HG03460 (cell line): Measurements from ENCODE around the gene OR7D4.
"Not testable (repeated sequence)": the region's sequence is repeated elsewhere in the genome, so short reads cannot be mapped to it uniquely, and the experiment has no call there.

Experiments
- ATAC-seq: cut with Tn5 transposase; IDR thresholded peaks from one replicate; pipeline ENCODE4 v1.9.1; 2021; ENCODE audit not compliant: unreplicated experiment

OR7D4 gene

DNA sequence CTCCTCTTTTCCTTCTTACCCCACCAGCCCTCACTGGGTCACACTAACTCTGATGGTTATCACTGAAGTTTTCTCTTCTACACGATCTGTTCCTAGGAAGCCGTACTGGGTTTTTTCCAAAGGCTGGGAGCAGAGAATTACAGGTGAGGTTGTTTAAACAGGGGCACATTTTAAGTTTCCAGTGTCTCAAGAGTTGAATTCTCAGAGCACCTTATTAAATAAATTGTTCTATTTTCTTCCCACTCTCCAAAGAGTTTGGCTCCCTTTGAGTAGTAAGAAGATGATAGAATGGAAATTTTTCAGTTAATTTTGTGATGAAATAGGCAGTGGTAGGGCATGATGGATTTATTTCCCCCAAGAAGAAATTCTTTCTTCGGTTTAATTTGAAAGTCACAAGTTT, at the start of gene OR7D4:
Gene OR7D4, minus strand, starts transcription at position 101 of the 400 bp plus-strand sequence. CDS start 4,752 bp downstream, outside the sequence.
- no peak for ATAC-seq

DNA sequence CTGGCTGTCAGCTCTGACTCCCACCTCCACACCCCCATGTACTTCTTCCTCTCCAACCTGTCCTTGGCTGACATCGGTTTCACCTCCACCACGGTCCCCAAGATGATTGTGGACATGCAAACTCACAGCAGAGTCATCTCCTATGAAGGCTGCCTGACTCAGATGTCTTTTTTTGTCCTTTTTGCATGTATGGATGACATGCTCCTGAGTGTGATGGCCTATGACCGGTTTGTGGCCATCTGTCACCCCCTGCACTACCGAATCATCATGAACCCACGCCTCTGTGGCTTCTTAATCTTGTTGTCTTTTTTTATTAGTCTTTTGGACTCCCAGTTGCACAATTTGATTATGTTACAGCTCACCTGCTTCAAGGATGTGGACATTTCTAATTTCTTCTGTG, 31.8 kb upstream of the OR7D4 start:
- ATAC-seq = no peak

- no peak for ATAC-seq
Observed at GRCh38 chr19:9250630-9251029, 31.2 kb upstream of the OR7D4 start, which contains the start of gene OR7E24. OR7E24 (plus strand) TSS chr19:9250930; CDS start chr19:9251044, 114 bp downstream.

DNA sequence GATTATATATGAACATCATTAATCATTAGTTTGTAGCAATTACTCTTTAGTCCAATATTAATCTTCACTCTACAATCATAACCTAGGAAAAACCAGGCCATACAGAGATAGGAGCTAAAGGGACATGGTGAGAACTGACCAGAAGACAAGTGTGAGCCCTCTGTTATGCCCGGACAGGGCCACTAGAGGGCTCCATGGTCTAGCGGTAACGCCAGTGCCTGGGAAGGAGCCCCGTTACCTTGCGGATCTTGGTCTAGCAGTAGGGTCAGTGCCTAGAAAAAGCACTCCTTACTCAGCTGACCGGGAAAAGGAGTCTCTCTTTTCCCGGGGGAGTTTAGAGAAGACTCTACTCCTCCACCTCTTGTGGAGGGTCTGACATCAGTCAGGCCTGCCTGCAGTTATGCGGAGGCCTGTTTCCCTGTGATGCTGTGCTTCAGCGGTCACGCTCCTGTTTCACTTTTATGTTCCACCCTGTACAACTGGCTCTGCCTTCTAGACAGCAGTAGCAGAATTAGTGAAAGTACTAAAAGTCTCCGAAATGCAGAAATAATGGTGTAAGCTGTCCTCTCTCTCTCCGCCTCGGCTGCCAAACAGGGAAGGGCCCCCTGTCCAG, 13.8 kb downstream of the OR7D4 start:
- no peak for ATAC-seq

GRCh38 chr19:9198044-9198443, 21.3 kb downstream of the OR7D4 start:
- not testable (repeated sequence) for ATAC-seq

DNA sequence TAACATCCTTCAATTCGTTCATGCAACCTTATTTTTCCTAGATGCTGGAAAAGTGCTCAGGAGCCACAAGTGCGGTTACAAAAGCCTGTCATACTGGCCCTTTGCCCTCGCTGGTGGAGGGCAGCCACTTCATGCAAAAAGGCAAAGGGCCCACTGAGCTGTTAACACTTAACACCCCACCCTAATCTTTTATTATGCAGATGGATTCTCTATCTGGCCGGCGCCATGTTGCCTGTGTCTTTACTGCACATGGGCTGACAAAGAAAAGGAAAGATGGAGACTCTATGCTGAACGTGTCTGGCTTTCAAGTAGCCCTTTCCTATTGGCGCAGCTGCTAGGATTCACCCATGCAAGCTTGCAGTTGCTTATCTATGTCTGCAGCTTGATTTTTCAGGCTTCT, 29.9 kb downstream of the OR7D4 start:
- no peak for ATAC-seq

DNA sequence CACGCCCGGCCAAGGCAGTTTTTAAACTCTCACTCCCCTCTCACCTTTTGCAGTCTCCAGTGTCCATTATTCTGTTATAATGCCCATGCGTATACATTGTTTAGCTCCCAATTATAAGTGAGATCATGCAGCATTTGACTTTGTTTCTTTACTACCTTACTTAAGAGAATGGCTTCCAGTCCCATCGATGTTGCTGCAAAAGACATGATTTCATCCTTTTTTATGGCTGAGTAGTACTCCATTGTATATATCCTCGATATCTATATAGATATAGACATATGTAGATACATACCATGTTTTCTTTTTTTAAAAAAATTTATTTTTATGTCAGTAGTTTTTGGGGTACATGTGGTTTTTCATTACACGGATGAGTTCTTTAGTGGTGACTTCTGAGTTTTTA, 32.2 kb downstream of the OR7D4 start:
- ATAC-seq = no peak

DNA sequence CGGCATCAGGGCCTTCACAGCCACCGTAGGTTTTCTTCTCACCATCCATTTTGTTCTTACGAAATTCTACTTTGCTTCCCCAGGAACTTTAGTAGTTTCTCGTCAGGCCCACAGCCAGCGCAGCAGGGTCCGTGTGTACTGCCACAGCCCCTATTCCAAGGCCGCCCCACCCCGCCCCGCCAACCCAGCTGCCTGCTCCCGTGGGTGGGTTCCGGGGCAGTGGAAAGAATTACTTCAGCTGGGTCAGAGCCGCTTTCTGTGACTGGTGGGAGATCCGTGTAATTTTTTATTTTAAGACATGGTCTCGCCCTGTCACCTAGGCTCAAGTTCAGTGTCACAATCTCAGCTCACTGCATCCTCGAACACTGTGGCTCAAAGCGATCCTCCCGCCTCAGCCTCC, 36.4 kb downstream of the OR7D4 start:
- no peak for ATAC-seq

DNA sequence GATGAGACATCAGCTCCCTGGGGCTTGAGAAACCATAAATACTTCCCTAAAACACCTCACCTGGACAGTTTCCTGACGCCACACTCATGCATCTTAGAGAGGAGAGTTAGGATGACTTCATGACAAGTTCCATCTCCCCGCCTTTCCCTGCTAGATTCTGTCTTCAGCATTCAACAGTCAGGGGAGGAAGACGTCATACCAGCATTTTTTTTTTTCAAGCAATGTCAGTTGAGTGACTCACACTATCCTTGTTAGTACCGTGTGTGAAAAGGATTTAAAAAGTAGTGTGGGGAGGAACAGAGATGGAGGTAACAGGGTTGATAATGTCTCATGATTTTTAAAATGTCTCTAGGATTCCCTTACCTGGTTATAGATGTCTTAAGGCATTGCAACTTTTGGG, 40.5 kb downstream of the OR7D4 start, which contains the start of gene OR7D2:
Gene OR7D2, plus strand, starts transcription at position 79 of the 400 bp plus-strand sequence. CDS start 6,803 bp downstream, outside the sequence.
- ATAC-seq = no peak

DNA sequence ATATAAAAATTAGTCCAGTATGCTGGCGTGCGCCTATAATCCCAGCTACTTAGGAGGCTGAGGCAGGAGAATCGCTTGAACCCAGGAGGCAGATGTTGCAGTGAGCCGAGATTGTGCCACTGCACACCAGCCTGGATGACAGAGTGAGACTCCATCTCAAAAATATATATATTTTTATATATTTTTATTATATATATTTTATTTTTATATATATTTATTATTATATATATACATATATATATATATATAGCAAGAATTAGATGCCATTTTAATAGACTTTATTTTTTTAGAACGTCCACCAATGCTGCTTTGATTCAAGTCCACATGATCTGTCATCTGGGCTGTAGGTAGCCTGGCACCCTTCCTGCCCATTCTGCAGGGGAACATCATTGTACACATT, 44.1 kb downstream of the OR7D4 start:
- ATAC-seq = no peak

GRCh38 chr19:9171393-9171991, 47.9 kb downstream of the OR7D4 start:
- ATAC-seq = no peak

GRCh38 chr19:9166846-9167245, 52.5 kb downstream of the OR7D4 start:
- ATAC-seq = no peak

- ATAC-seq = no peak
Observed at GRCh38 chr19:9165261-9165660, 54.1 kb downstream of the OR7D4 start.

GRCh38 chr19:9161427-9161826, 58.0 kb downstream of the OR7D4 start:
- no peak for ATAC-seq
